DND-41 (cell line): ENCODE measurements around the gene CYP4F3.

Experiments
- CTCF ChIP-seq: IDR thresholded peaks from 2 replicates; pipeline ENCODE4 v1.5.1; 2012; ENCODE audit warnings: borderline replicate concordance, low read length, moderate library complexity, mild to moderate bottlenecking; ENCODE audit not compliant: poor library complexity, severe bottlenecking; ENCODE audit errors: extremely low read depth
- EZH2 ChIP-seq: IDR thresholded peaks from 3 replicates; pipeline ENCODE4 v1.6.1; 2012; ENCODE audit warnings: borderline replicate concordance, low read depth, mild to moderate bottlenecking, moderate library complexity, low read length, inconsistent platforms; ENCODE audit not compliant: severe bottlenecking

DNA sequence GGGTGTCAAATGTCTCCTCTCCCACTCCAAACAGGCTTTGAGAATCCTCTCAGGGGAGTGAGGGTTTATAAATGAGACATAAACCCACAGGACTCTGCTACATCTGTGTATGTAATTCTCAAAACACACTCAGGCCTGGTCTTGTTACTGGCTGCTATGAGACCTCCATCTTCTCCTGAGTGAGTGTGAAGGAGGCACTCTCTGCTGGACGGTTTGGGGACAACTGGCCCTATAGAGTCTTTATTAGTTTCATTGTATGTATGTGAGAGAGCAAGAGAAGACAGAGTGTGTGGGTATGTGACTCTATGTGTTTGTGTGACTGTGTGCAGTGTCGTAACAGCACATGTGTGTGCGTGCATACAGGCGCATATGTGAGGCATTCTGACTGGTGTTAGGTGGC lies 22.6 kb downstream of the CYP4F3 start:
- no peak for TF ChIP-seq CTCF
- no peak for TF ChIP-seq EZH2
